Bone marrow (tissue), 2 donors: ENCODE results near the gene SNX17.
"Not testable (repeated sequence)": the region's sequence is repeated elsewhere in the genome, so short reads cannot be mapped to it uniquely, and the experiment has no call there.

ENCODE experiments used
- DNase-seq, 2 donors: peaks; one replicate each; lab custom pipeline; 2025; lab: John Stamatoyannopoulos, UW

SNX17 gene

GRCh38 chr2:27370026-27370815, at the start of gene SNX17, which contains the start of gene EIF2B4:
SNX17 (plus strand) TSS chr2:27370616; CDS start chr2:27370744, 128 bp downstream.
EIF2B4 (minus strand) TSS chr2:27370338; CDS start chr2:27370314, 24 bp downstream.
- peak; percentile 93 to 98 for DNase-seq

GRCh38 chr2:27320958-27321543, 49.4 kb upstream of the SNX17 start:
- no peak for DNase-seq

GRCh38 chr2:27322301-27322765, 48.1 kb upstream of the SNX17 start:
- DNase-seq = no peak

GRCh38 chr2:27322766-27323595, 47.4 kb upstream of the SNX17 start, which contains the start of gene MPV17:
MPV17 (minus strand) TSS chr2:27323097; CDS start chr2:27322517, 580 bp downstream.
- DNase-seq = peak; percentile 62 to 71

GRCh38 chr2:27323596-27324285, 46.7 kb upstream of the SNX17 start:
- no peak for DNase-seq

GRCh38 chr2:27324720-27325119, 45.7 kb upstream of the SNX17 start:
- no peak for DNase-seq

GRCh38 chr2:27335311-27335710, 35.1 kb upstream of the SNX17 start:
- DNase-seq = no peak

GRCh38 chr2:27336173-27336572, 34.2 kb upstream of the SNX17 start:
- no peak for DNase-seq

GRCh38 chr2:27347641-27348040, 22.8 kb upstream of the SNX17 start:
- no peak for DNase-seq

- no peak for DNase-seq
Observed at GRCh38 chr2:27350106-27350693, 20.2 kb upstream of the SNX17 start.

GRCh38 chr2:27351802-27352598, 18.4 kb upstream of the SNX17 start:
- no peak for DNase-seq

GRCh38 chr2:27353386-27353761, 17.0 kb upstream of the SNX17 start:
- DNase-seq = not testable (repeated sequence)

- DNase-seq = no peak
Observed at GRCh38 chr2:27353762-27354596, 16.4 kb upstream of the SNX17 start.

- no peak for DNase-seq
Observed at GRCh38 chr2:27354597-27354927, 15.9 kb upstream of the SNX17 start.

GRCh38 chr2:27356056-27356381, 14.4 kb upstream of the SNX17 start:
- peak; percentile 56 to 89 for DNase-seq

GRCh38 chr2:27356382-27357181, 13.8 kb upstream of the SNX17 start, which contains the start of gene GTF3C2:
GTF3C2 (minus strand) TSS chr2:27356764; CDS start chr2:27343554, 13,210 bp downstream.
- DNase-seq = peak; percentile 89 to 97

- DNase-seq = no peak
Observed at GRCh38 chr2:27362678-27363420, 7.6 kb upstream of the SNX17 start.

- DNase-seq = no peak
Observed at GRCh38 chr2:27363933-27364332, 6.5 kb upstream of the SNX17 start.
